LHCN-M2 (cell line): ENCODE data around the gene HOXA10. TPM values are rescaled to one million over a fixed set of nuclear protein-coding genes. Genes with fewer than 3 reads are reported as not detected.

Experiments used
- DNase-seq: peaks from one replicate; pipeline ENCODE4 v3.0.0-alpha.2; 2012; ENCODE audit warnings: low read depth
- total RNA-seq: library from RNA; depleted of rRNA; stranded (reverse); fragments of >200 nt; gene quantifications from 2 replicates; pipeline ENCODE4 v1.2.3, GENCODE V29; 2014

HOXA10 gene
- total RNA-seq, 1 experiment from 2014 or later: 13.2 TPM

- DNase-seq: no peak
Observed at GRCh38 chr7:27146491-27147198, 27.5 kb downstream of the HOXA10 start.

GRCh38 chr7:27145914-27146412, 28.2 kb downstream of the HOXA10 start:
- no peak for DNase-seq

GRCh38 chr7:27145165-27145913, 28.8 kb downstream of the HOXA10 start:
- no peak for DNase-seq

- no peak for DNase-seq
Observed at GRCh38 chr7:27144781-27145164, 29.3 kb downstream of the HOXA10 start.

GRCh38 chr7:27143950-27144780, 30.0 kb downstream of the HOXA10 start:
- DNase-seq: no peak

- DNase-seq: peak; percentile 99
Observed at GRCh38 chr7:27143023-27143949, 30.8 kb downstream of the HOXA10 start, which contains the start of gene HOXA5. Gene HOXA5 (minus strand): TSS chr7:27143681. CDS start chr7:27143607, 74 bp downstream.

GRCh38 chr7:27142580-27143022, 31.5 kb downstream of the HOXA10 start:
- no peak for DNase-seq

- peak; percentile 77 for DNase-seq
Observed at GRCh38 chr7:27141923-27142579, 32.1 kb downstream of the HOXA10 start.

GRCh38 chr7:27141137-27141922, 32.8 kb downstream of the HOXA10 start:
- DNase-seq: no peak

GRCh38 chr7:27140126-27140857, 33.8 kb downstream of the HOXA10 start:
- DNase-seq: no peak

GRCh38 chr7:27139334-27140125, 34.6 kb downstream of the HOXA10 start:
- DNase-seq: no peak

- no peak for DNase-seq
Observed at GRCh38 chr7:27138985-27139333, 35.2 kb downstream of the HOXA10 start.

- no peak for DNase-seq
Observed at GRCh38 chr7:27138472-27138871, 35.6 kb downstream of the HOXA10 start.

GRCh38 chr7:27137640-27138315, 36.3 kb downstream of the HOXA10 start:
- DNase-seq: no peak

- DNase-seq: peak; percentile 97
Observed at GRCh38 chr7:27134392-27134791, 39.7 kb downstream of the HOXA10 start.

GRCh38 chr7:27133409-27134231, 40.5 kb downstream of the HOXA10 start:
- DNase-seq: no peak
